Right lobe of liver (tissue), 6 donors: ENCODE data around the gene TP53I11. TPM values are rescaled to one million over a fixed set of nuclear protein-coding genes. Genes with fewer than 3 reads are reported as not detected.

Experiments used
- ATAC-seq, 4 donors: fragments of 200-7000 bp; cut with Tn5 transposase; one replicate each; pipeline ENCODE4 v1.9.1; 2020; ENCODE audit warnings: mild to moderate bottlenecking in 4 of 4, moderate library complexity in 4 of 4
- DNase-seq, 3 donors: peaks; one replicate each; pipeline ENCODE4 v3.0.0-alpha.2; 2020
- H3K27ac ChIP-seq, 3 donors: fragments of 200-600 bp; one replicate each; pipeline ENCODE4 v1.8.0; 2022
- H3K27me3 ChIP-seq, 2 donors: fragments of 200-600 bp; one replicate each; pipeline ENCODE4 v1.8.0; 2022
- H3K36me3 ChIP-seq, 4 donors: fragments of 200-600 bp; sonication (generic) in 1 of 4; one replicate each; pipeline versions ENCODE4 v1.5.1 to v1.8.0; 2017 to 2022; ENCODE audit warnings: control low read depth in 1 of 4
- H3K4me1 ChIP-seq, 4 donors: fragments of 200-600 bp; sonication (generic) in 1 of 4; one replicate each; pipeline versions ENCODE4 v1.5.1 to v1.8.0; 2017 to 2022; ENCODE audit warnings: control low read depth in 1 of 4
- H3K4me3 ChIP-seq, 3 donors: fragments of 200-600 bp; one replicate each; pipeline ENCODE4 v1.8.0; 2022
- H3K9me3 ChIP-seq, 4 donors: fragments of 200-600 bp; sonication (generic) in 1 of 4; one replicate each; pipeline versions ENCODE4 v1.5.1 to v1.8.0; 2017 to 2022; ENCODE audit warnings: control low read depth in 1 of 4
- POLR2A ChIP-seq: fragments of 450-650 bp; IDR thresholded peaks from one replicate; pipeline ENCODE4 v1.6.1; 2017; ENCODE audit warnings: antibody characterized with exemption, mild to moderate bottlenecking
- WGBS: methylation state at CpG from one replicate; pipeline ENCODE4 v1.1.6; 2018; ENCODE audit warnings: low coverage, low lambda C conversion rate; ENCODE audit not compliant: insufficient coverage; ENCODE audit errors: missing lambda C conversion rate; 5-methylcytosine and 5-hydroxymethylcytosine counted together
- intact Hi-C, 2 donors: fragments of 100-400 bp; cut with DNase I; formaldehyde crosslinking; loops; one replicate each; pipeline versions ENCODE4 v1.11.2 to v1.14.1; 2022
- total RNA-seq, 6 experiments: library from RNA; depleted of rRNA in 2 of 6; stranded (reverse); fragments of >200 nt in 2 of 6; fragmentation: NEBNext Ultra II Directional in 3 of 6; extraction: Animal tissue kit (Norgen Biotek cat#: 25700) in 3 of 6; gene quantifications; one replicate each; pipeline versions ENCODE4 v1.1.0 to v1.2.4, GENCODE V29; 2016 to 2023
- TF ChIP-seq, protein P1 (sequence below), 4 donors: fragments of 200-600 bp in 3 of 4; fragments of 450-650 bp in 1 of 4; IDR thresholded peaks; one replicate each; pipeline versions ENCODE4 v1.5.1 to v1.8.0; 2016 to 2022; ENCODE audit warnings: antibody characterized with exemption in 4 of 4, mild to moderate bottlenecking in 2 of 4
- donor health status: DM: no; HTN: yes; CAD: no.
- donor health status: DM: no; HTN: no; CAD: no.
- donor health status: DM: no; HTN: no; CAD: no.
- donor health status: DM: no; HTN: yes; CAD: no.
- donor health status: DM: no; HTN: yes; CAD: no.

TP53I11 gene
- total RNA-seq, 6 experiments from 2014 or later: 5.7 to 22.1 (median 12.2) TPM

- intact Hi-C loops: no loop called here
- peak in 2 of 4 donors; percentile 2 to 8 for ATAC-seq
Measured at GRCh38 chr11:44980533-44981427, 30.1 kb upstream of the TP53I11 start.

DNA sequence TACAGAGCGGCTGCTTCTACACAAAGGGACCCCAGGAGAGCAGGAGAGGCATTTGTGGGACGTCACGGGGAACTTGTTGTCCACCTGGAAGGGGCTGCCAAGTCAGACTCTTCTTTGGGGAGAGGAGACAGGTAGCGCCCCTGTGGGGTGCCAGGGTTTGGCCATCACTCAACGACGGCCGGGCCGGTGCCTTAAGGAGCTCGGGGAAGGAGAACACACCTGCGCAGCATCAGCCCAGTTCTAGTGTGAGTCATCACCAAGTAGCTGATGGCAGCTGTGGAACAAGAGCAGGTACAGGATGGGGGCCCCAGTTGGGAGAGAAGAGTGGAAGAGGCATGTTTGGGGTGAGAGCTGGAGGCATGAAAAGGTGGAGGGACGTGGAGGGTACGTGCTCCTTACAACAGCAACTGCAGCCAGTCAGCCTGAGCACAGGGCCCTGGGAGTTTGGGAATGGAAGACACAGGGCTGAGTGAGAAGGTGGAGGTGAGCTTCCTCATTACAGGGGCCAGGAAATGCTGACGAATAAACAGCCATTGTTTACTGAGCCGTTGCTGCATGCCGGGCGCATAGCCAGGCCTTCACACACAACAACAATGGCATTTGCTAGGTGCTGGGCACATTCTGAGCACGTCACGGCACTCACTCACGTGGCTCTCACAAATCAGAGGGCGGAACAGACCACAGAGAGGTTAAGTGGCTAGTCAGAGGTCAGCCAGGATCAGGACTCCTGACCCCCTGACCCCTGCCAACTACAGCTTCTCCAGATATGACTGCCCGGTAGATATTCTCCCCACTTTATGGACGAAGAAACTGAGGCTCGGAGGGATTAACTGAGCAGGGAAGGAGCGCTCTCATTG is 29.1 kb upstream of the TP53I11 start:
- Histone ChIP-seq H3K27ac (peak overlapping the region; percentile 36 to 77 (median 54)), H3K36me3 (no peaks in the 10 kb centered on the region), H3K4me1 (peaks cover 0 to 35% (median 17%) of the 10 kb centered on the region in 4 donors), H3K4me3 (no peak overlapping the region), H3K9me3 (no peaks in the 10 kb centered on the region), H3K27me3 (no peaks in the 10 kb centered on the region)
- TF ChIP-seq, protein P1, sequence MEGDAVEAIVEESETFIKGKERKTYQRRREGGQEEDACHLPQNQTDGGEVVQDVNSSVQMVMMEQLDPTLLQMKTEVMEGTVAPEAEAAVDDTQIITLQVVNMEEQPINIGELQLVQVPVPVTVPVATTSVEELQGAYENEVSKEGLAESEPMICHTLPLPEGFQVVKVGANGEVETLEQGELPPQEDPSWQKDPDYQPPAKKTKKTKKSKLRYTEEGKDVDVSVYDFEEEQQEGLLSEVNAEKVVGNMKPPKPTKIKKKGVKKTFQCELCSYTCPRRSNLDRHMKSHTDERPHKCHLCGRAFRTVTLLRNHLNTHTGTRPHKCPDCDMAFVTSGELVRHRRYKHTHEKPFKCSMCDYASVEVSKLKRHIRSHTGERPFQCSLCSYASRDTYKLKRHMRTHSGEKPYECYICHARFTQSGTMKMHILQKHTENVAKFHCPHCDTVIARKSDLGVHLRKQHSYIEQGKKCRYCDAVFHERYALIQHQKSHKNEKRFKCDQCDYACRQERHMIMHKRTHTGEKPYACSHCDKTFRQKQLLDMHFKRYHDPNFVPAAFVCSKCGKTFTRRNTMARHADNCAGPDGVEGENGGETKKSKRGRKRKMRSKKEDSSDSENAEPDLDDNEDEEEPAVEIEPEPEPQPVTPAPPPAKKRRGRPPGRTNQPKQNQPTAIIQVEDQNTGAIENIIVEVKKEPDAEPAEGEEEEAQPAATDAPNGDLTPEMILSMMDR (IDR thresholded peaks at IDR 0.05): no peak
- no peak for TF ChIP-seq POLR2A
- intact Hi-C loops: no loop called here
- 41% methylated on average over 10 of the region's 24 CpGs for WGBS
- DNase-seq: peak; percentile 80 to 91 (median 89)
- ATAC-seq: peak; percentile 70 to 74 (median 73)

More at GRCh38 chr11:44980533-44981427, 30.1 kb upstream of the TP53I11 start:
- H3K27ac ChIP-seq: no peak overlapping the region
- no peaks in the 10 kb centered on the region for H3K27me3 ChIP-seq
- peak in 1 of 3 donors; percentile 42 for DNase-seq
- no peaks in the 10 kb centered on the region for H3K36me3 ChIP-seq
- no peak overlapping the region for H3K4me3 ChIP-seq
- no peaks in the 10 kb centered on the region for H3K9me3 ChIP-seq
- TF ChIP-seq, protein P1 (IDR thresholded peaks at IDR 0.05): no peak
- TF ChIP-seq POLR2A: no peak
- 61% methylated on average over 6 of the region's 15 CpGs for WGBS
- peaks cover 0 to 35% (median 17%) of the 10 kb centered on the region in 4 donors for H3K4me1 ChIP-seq

- H3K4me3 ChIP-seq: no peak overlapping the region
- peaks cover 0 to 35% (median 17%) of the 10 kb centered on the region in 4 donors for H3K4me1 ChIP-seq
- intact Hi-C loops: no loop called here
- WGBS: 40% methylated on average over 1 of the region's 1 CpG
- no peaks in the 10 kb centered on the region for H3K36me3 ChIP-seq
- ATAC-seq (peak; percentile 79 to 82 (median 80)), DNase-seq (peak; percentile 72 to 82 (median 78))
- peak overlapping the region; percentile 36 to 77 (median 54) for H3K27ac ChIP-seq
- no peak for TF ChIP-seq POLR2A
- TF ChIP-seq, protein P1 (IDR thresholded peaks at IDR 0.05): no peak
- H3K9me3 ChIP-seq: no peaks in the 10 kb centered on the region
- no peaks in the 10 kb centered on the region for H3K27me3 ChIP-seq
Measured at GRCh38 chr11:44978961-44979331, 28.3 kb upstream of the TP53I11 start.

GRCh38 chr11:44978274-44978960 is 27.7 kb upstream of the TP53I11 start:
- WGBS: 58% methylated on average over 2 of the region's 3 CpGs
- Histone ChIP-seq H3K27me3 (no peaks in the 10 kb centered on the region), H3K27ac (peak overlapping the region; percentile 36 to 77 (median 54)), H3K4me1 (peaks cover 0 to 35% (median 17%) of the 10 kb centered on the region in 4 donors), H3K4me3 (no peak overlapping the region), H3K36me3 (no peaks in the 10 kb centered on the region), H3K9me3 (no peaks in the 10 kb centered on the region)
- ATAC-seq (peak in 3 of 4 donors; percentile 7 to 27 (median 23)), DNase-seq (no peak)
- TF ChIP-seq, protein P1 (IDR thresholded peaks at IDR 0.05): no peak
- no peak for TF ChIP-seq POLR2A
- intact Hi-C loops: no loop called here
